Left kidney (tissue), 2 donors: ENCODE measurements around the gene PNPLA2. TPM values are rescaled to one million over a fixed set of nuclear protein-coding genes. Genes with fewer than 3 reads are reported as not detected.

Experiments used
- DNase-seq: peaks from one replicate; pipeline ENCODE4 v3.0.0-alpha.2; 2013
- polyA plus RNA-seq: library from polyadenylated mRNA; unstranded; fragments of 120-200 nt; gene quantifications from one replicate; pipeline ENCODE4 v1.2.1, GENCODE V29; 2013; ENCODE audit not compliant: insufficient read length

The PNPLA2 gene
- polyA plus RNA-seq, 1 donor = 40.9 TPM

DNA sequence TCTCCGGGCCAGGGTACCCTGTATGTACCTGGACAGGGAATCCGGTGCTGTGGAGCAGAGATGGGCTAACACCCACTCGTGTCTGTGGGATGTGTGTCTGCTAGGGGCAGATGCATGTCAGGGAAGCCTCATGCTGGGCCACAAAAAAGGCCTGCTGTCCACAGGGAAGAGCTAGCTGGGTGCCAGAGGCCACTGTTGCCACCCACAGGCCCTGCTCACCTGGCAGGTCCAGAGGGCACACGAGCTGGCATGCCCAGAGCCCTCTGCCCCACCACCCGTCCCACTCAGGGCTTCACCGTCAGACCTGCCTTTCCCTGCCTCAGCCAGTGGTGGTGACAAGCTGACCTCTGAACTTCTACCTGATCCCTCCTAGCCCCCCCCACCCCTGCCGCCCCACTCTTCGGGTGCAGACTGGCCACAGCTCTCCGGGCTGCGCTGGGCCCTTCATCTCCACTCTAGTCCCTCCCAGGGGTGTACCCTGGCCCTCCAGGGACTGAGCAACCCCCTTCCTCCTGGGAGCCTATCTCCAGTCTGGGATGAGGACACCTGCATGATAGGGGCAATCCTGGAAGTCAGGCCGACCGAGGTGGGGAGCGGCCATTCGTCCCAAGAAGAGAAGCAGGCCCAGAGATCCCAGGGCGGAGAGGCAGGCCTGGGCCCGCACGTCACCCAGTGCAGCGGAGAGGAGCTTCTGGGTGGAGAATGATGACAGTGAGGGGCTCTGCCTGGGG, 22.0 kb upstream of the PNPLA2 start:
- no peak for DNase-seq

DNA sequence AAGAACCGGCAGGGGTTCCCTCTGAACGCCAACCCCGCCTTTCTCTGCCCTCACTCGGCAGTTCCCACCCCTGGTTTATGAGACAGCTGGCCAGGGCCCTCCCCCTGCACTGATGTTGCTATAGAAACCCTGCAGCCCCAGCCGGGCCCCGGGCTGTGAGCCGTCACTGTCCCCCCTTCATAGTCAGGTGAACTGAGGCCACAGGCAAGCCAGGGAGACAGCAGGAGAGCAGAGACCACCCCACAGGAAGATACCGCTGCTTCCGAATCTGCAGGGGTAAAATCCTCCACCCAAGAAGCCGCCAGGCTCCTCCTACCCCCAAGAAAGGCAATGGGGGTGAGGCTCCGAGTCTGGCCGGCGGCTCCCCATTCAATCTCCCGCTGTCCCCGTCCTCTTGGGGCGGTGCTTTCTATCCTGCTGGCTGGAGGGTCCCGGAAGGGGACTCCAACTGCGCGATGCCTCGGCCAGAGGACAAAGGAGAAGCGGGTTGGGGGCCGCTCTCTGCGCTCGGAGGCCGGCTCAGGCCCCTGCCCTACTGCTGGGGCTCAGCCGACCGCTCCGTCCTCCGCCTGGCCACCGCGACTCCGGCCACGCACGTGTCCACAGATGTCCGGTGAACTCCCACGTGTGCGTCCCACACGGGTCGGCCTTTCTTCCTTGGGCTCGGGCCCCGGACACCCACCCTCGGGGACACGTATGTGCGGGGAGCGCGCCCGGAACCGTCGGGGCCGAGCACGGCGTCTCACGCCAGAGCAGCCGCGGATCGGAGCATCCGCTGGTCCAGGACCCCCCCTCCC, 21.2 kb upstream of the PNPLA2 start:
- no peak for DNase-seq

DNA sequence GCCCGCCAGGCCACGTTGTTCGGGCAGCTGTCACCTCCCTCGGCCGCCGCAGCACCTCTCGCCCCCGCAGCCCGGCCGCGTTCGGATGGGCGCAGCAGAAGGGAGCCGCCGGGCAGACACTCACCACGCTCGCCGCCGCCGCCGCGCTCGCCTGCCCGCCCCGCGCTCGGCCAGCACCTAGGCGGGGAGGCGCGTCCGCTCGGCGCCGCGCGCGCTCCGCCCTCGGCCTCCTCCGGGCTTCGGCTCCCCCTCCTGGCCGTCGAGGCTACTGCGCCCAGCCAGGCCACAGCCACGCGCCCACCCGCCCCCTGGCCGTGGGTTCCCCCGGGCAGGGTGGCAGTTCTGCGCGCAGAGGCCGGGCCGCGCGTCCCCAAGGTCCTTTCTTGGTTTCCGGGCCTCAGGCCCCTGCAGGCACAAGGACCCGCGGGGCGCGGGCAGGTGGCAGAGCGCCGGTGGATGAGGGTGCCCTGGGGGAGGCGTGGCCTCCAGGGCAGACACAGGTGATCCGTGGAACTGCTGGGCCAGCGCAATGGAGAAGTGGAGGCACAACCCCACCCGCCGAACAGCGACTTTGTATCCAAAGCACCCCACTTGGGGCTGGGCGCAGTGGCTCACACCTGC, 20.5 kb upstream of the PNPLA2 start, which contains the start of gene SLC25A22:
Gene SLC25A22, minus strand, starts transcription at position 189 of the 621 bp plus-strand sequence. CDS start 3,275 bp downstream, outside the sequence.
- no peak for DNase-seq

DNA sequence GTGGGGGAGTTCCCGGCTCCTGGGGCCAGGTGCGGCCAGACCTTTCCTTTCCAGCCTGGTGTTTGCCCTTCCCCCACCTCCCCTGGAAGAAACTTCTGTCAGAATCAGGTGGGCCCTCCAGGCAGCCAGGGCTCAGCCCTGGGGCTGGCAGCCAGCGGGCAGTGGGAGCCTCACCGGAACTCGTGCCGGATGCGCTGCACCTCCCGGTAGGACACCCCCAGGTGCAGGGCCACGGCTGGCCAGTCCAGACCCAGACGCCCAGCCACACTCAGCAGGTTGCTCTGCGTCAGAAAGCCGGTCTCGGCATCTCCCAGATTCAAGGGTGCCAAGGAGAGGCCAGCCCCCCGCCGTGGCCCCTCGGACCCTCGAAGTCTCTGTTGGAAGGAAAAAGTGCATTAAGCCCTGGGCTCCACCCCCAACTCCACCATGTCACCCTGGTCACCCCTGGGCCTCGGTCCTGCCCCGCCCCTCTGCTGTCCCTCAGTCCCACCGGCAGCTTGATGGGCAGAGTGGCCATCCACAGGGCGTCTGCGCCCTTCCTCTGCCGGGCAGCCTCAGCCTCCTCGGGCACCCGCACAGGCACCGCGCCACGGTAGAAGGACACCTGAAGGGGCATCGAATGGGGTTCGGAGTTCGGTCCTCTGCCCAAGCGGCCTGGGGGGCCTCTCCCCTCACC, 18.9 kb upstream of the PNPLA2 start:
- no peak for DNase-seq

DNA sequence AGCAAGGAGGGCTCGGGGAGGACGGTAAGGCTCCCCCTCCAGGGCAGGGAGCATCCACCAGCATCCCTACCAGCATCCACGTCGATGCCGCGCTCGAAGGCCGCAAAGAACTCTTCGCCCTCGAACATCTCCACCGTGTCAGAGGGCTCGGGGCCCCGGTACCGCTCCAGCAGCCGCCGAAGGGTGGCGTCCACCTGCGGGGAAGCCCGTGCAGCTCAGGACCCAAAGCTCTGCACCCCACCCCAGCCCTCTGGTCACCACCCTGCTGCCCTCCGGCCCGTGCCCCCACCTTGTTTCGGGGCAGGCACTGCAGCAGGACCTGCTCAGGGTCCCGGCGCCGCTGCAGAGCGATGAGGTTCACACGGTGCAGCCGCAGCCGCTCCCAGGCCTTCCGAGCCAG, 18.2 kb upstream of the PNPLA2 start:
- DNase-seq = no peak

DNA sequence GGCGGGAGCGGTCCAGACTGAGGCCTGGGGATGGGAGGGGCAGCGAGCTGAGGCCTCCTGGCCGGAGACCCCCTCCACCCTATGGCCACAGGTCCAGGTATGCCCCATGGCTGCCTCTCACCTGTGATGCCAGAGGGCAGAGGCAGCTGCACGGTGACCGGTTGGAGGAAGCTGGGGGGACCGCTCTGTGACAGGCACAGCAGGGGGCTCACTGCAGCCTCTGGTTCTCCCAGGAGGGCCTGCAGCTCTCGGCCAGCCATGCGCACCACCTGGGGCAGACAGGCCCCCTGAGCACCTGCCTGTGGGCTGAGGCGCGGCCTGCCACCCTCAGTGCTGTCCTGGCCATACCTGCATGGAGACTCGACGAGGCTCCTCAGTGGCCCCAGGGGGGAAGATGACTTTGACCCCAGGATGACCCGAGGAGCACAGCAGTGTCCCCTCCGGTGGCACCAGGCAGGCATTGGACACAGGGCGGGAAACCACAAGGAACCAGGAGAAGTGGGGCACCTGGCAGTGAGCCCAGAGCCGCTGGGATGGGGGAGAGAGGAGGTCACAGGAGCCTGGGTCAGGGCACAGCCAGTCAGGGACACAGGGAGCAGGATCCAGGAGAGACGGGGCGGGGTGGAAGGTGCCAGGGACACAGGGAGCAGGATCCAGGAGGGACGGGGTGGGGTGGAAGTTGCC, 17.5 kb upstream of the PNPLA2 start:
- DNase-seq = no peak

DNA sequence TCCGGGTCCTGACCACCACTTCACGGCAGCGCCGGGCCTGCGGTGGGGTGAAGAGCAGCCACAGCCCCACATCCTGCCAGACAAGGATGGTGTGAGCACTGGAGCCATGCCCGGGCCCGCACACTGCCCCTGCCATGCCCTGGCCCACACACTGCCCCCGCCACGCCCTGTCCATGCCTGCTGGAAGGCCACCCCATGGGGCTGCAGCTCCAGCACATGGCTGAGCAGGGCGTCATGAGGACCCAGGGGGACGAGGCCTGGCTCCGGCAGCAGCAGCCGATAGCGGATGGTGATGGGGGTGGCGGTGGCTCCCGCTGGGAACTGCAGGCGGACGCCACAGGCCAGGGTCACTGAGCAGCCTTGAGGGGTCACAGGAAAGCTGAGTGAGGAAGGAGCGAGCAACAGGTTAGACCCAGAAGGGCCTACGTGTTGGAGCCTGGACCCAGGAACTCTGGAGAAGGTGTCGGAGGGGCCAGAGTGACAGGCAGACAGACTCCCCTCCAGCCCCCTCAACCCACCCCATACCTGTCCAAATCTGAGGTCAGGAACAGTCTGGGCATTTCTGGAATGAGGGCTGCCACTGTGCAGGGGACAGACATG, 16.6 kb upstream of the PNPLA2 start:
- no peak for DNase-seq

DNA sequence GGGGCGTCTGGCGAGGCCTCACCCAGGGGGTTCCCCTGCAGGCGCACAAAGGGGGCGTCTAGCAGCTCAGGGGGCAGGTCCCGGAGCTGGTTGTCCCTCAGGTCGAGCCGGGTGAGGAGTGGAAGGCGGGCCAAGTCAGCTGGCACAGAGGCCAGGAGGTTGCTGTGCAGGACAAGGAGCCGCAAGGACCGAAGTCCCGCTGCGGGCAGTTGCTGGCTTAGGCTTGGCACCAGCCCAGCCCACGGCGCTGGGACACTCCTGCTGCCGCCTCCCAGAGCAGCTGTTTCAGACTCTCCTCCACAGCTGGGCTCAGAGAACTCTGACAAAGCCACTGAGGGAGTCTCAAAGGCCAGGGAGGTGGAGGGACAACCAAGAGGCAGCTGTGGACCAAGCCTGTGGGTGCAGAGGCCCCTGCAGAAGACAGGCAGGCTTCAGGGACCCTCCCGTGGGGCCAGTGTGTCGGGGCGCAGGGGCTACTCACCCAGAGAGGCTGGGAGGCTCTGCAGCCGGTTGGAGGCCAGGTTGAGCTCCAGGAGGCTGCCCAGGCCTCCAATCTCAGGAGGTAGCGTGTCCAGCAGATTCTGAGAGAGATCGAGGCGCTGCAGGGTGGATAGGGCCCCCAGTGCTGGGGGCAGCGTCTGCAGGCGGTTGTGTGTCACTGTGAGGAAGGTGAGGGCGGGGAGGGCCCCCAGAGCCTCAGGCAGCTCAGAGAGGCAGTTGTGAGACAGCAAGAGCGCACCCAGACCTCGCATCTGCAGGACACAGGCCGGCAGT, 15.8 kb upstream of the PNPLA2 start:
- no peak for DNase-seq

DNA sequence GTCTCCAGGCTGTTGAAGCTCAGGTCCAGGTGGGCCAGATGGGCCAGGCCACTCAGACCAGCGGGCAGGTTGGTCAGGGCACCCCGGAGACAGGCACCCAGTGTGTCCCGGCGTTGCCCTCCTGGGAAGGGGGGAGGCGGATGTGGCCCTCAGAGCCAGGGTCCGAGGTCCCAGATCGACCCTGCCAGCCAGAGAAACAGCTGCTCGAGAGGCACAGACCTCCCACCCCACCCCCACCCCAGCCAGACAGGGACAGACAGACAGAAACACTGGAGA, 15.3 kb upstream of the PNPLA2 start:
- no peak for DNase-seq

DNA sequence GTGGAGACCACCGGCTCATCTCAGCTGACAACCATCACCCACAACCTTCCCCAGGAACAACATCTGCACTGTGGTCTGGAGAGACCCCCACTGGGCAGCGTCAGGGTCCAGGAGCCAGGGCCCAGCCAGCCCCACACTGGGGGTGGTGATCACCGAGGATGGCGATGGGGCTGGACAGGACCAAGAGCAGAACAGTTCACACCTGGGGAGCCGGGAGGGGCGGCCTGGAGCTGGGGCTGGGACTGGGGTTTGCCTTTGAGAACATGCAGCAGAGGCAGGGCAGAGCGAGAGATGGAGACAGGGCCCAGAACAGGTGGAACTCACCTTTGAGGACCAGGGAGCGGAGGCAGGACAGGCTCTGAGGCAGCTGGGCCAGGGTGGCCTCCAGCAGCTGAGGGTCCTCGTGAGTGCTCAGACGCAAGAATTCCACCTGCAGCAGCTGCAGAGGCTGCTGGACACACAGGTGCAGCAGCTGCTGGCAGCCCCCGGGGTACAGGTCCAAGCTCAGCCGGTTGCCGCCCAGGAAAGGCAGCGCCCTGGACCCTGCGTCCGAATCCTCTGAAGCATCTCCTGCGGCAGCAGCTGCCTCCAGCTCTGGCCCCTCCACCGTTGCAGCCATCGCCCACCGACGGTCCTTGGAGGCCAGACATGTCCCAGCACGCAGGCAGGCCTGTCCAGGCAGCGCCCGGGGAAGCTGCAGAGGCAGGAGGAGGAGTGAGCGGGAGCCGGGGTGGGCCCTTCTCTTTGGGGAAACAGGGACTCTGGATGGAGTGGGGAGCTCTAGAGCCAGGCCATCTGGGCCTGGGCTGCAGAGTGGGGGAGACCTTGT, 14.7 kb upstream of the PNPLA2 start:
- DNase-seq = no peak

DNA sequence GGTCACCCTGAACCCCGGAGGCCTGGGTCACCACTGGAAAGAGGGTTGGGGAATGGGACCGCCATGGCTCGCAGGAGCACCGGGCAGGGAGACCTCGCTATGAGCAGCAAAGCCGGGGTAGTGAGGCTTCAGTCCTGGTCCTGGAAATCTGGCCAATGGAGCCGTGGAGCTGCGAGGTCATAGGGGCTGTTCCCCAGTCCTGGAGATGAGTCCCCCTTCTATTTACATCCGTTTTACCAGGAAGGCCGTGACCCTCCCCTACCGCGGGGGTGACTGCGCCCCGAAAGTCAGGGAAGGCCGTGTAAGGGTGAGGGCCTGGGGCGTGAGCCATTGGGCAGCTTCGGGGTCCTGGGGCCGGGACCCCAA, 14.1 kb upstream of the PNPLA2 start:
- no peak for DNase-seq

DNA sequence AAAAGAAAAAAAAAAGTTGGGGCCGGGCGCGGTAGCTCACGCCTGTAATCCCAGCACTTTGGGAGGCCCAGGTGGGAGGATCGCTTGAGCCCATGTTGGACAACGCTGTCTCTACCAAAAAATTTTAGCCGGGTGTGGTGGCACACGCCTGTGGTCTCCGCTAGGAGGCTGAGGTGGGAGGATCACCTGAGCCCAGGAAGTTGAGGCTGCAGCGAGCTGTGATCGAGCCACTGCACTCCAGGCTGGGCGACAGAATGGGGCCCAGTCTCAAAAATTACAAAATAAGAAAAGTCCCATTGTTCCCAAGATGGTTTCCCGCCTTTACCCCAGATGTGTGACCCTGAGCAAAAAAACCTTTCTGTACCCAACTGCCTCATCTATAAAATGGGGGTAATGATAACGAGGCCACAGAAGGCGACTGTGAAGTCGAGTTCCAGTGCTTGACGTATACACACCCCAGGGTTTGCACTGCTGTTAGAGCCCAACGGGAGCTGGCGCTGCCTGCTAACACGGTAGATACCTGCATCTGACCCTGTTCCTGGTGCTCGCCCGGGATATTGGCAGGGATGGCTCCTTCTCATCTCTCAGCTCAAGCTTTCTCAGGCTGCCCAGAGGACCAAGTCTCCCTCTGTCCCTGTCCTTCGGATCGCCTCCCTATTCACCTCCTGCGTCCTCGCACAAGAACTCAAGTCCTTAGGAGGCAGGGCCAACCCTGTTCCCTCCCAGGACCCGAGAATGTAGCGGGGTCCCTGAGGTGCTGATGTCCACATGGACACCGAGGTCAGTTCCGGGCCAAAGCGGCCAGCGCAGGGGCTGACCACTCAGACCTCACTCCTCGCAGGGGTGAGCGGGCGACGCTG, 10.1 kb upstream of the PNPLA2 start:
- DNase-seq = no peak

DNA sequence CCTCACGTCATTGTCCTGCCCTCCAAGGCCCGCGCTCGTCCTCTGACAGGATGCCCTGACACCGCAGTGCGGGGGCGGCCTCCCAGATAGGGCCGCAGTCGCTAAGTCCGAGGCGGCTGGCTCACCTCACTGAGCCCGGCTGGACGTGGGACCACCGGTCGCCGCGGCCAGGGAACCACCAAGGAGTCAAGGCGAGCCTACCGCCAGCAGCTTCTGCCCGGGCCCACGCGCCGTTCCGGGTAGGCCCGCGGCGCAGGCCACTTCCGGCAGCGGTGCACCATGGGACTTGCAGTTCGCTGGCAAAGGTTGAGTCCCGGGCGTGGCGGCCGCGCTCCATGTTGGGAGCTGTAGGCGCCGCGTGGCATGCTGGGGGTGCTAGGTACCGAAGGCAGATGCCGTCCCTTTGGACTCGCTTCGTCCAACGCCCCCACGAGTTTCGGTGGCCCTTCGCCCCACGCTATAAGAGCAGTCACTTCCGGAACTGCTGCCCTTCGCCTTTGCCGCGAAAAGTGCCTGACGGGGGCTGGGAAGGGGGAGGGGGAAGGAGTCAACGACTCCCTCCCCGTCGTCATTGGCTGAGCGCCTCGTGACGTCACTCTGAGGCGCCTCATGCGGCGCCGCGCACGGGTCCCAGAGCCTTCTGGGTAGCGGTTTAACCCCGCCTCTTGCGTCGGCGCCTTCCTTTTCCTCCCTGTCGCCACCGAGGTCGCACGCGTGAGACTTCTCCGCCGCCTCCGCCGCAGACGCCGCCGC, 9.3 kb upstream of the PNPLA2 start, which contains the start of gene RPLP2:
Gene RPLP2, plus strand, starts transcription at position 681 of the 753 bp plus-strand sequence. CDS start 268 bp downstream, outside the sequence.
- DNase-seq = peak; percentile 98

DNA sequence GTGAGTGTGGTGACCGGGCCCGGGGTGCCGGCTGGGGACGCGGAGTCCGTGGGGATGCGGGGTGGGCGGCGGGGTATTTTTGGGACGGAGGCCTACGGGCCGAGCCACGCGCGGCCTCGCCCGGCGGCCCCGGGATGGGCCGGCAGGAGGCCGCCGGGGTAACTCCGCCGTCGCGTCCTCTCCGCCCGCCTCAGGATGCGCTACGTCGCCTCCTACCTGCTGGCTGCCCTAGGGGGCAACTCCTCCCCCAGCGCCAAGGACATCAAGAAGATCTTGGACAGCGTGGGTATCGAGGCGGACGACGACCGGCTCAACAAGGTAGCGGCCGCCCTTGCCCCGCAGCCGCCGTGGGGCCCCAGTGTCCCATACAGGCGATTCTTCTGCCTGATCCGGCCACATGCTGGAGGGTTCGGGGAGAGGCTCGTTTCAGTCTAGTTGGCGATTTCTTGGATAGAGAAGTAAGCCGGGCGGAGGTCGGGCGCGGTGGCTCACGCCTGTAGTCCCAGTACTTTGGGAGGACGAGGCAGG, 8.6 kb upstream of the PNPLA2 start:
- no peak for DNase-seq

DNA sequence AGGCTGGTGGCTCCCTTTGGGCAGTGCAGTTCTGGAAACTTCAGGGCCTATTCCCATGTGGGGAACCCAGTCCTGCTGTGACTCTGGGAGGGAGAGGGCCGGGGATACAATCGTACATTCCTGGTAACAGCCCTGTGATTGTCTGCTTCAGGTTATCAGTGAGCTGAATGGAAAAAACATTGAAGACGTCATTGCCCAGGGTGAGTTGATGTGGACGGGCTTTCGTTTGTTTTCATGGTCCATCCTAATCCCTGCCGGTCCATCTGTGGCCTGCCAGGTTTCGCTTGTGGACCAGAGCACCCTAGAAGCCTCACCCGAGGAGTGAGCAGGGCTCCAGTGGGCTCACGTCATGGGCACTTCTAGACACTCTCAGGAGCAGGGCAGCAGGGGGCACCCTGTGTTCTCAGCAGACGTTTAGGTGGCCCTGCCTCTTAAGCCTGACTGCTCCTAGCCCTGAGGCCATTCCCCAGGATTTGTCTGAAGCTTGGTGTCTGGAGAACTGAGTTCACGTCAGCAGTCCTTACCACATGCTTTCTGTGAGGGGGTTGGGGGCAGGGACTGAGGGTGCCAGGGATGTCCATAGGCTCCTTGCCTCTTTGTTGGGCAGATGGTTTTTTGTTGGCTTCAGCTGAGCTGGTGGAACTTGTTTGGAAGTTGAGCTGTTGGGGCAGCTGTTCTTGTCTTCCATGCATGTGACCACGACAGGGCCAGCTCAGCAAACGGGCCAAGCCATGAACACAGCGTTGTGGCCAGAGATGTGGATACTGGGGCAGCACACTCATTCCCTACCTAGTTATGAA, 7.1 kb upstream of the PNPLA2 start:
- no peak for DNase-seq

DNA sequence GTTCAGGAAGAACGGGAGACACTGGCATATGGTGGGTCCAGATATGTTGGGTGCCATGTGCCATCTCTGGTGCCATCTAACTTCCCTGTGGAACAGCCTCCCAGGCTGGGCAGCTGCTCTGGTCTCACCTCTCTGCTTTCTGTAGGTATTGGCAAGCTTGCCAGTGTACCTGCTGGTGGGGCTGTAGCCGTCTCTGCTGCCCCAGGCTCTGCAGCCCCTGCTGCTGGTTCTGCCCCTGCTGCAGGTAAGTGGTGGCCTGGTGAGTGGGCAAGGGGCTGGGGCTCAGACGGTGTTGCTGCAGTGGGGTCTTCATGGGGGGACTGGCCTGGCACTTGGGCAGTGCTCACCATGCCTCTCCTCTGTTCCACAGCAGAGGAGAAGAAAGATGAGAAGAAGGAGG, 6.3 kb upstream of the PNPLA2 start:
- no peak for DNase-seq

DNA sequence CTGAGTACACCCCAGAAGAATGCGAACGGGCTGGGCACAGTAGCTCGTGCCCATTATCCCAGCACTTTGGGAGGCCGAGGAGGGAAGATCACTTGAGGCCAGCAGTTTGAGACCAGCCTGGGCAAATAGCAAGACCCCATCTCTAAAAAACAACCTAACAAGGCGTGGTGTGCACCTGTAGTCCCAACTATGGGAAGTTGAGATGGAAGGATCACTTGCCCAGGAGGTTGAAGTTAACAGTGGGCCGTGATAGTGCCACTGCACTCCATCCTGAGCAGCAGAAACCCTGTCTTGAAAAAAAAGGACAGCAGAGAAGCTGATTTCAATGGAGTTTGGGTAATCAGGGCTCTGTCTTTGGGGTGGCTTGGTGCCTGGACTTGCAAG, 5.7 kb upstream of the PNPLA2 start:
- DNase-seq = no peak
